HG03342 (cell line): Measurements from ENCODE around the gene MBD5.
A peak's percentile ranks its signal among the peaks of the same experiment; 100 is the strongest.
"Not testable (repeated sequence)": the region's sequence is repeated elsewhere in the genome, so short reads cannot be mapped to it uniquely, and the experiment has no call there.

Experiments
- ATAC-seq: cut with Tn5 transposase; IDR thresholded peaks from one replicate; pipeline ENCODE4 v1.9.1; 2021; ENCODE audit warnings: mild to moderate bottlenecking, moderate library complexity; ENCODE audit not compliant: unreplicated experiment

The MBD5 gene

GRCh38 chr2:148021059-148021861, at the start of gene MBD5:
TSS of gene MBD5 (plus strand) at chr2:148021091.
- peak; percentile 44 for ATAC-seq

- ATAC-seq = no peak
Observed at GRCh38 chr2:147976102-147976501, 44.8 kb upstream of the MBD5 start.

- ATAC-seq = no peak
Observed at GRCh38 chr2:147977679-147978078, 43.2 kb upstream of the MBD5 start.

GRCh38 chr2:147980940-147981528, 39.9 kb upstream of the MBD5 start:
- ATAC-seq = no peak

GRCh38 chr2:147989102-147989501, 31.8 kb upstream of the MBD5 start:
- no peak for ATAC-seq

GRCh38 chr2:147989809-147990403, 31.0 kb upstream of the MBD5 start:
- peak; percentile 78 for ATAC-seq

GRCh38 chr2:147994965-147995364, 25.9 kb upstream of the MBD5 start:
- not testable (repeated sequence) for ATAC-seq

GRCh38 chr2:147996828-147997227, 24.1 kb upstream of the MBD5 start:
- no peak for ATAC-seq

- no peak for ATAC-seq
Observed at GRCh38 chr2:147998203-147998602, 22.7 kb upstream of the MBD5 start.

GRCh38 chr2:147999126-147999525, 21.8 kb upstream of the MBD5 start:
- ATAC-seq = no peak

- ATAC-seq = no peak
Observed at GRCh38 chr2:148000095-148000494, 20.8 kb upstream of the MBD5 start.

GRCh38 chr2:148002420-148002819, 18.5 kb upstream of the MBD5 start:
- ATAC-seq = not testable (repeated sequence)

GRCh38 chr2:148006249-148007007, 14.5 kb upstream of the MBD5 start:
- no peak for ATAC-seq

- ATAC-seq = no peak
Observed at GRCh38 chr2:148007219-148007900, 13.5 kb upstream of the MBD5 start.

GRCh38 chr2:148008411-148008810, 12.5 kb upstream of the MBD5 start:
- not testable (repeated sequence) for ATAC-seq

- no peak for ATAC-seq
Observed at GRCh38 chr2:148013876-148014275, 7.0 kb upstream of the MBD5 start.

GRCh38 chr2:148014616-148015015, 6.3 kb upstream of the MBD5 start:
- ATAC-seq = no peak

GRCh38 chr2:148020111-148021058, 506 bp upstream of the MBD5 start, which contains the start of gene ORC4:
TSS of gene ORC4 (minus strand) at chr2:148020737. CDS start at chr2:147975958, 44,779 bp downstream.
- ATAC-seq = peak; percentile 73

GRCh38 chr2:148021886-148022285, 995 bp downstream of the MBD5 start:
- no peak for ATAC-seq

GRCh38 chr2:148022351-148022750, 1.5 kb downstream of the MBD5 start:
- ATAC-seq = no peak
